A172 (cell line): Measurements from ENCODE around the gene FGFR3. TPM values are rescaled to one million over a fixed set of nuclear protein-coding genes. Genes with fewer than 3 reads are reported as not detected.
"Not testable (repeated sequence)": the region's sequence is repeated elsewhere in the genome, so short reads cannot be mapped to it uniquely, and the experiment has no call there.

Source experiments
- DNase-seq: peaks from one replicate; pipeline ENCODE4 v3.0.0-alpha.2; 2015; ENCODE audit warnings: low spot score
- total RNA-seq: library from RNA; depleted of rRNA; stranded (reverse); fragments of >200 nt; shearing (Covaris generic); gene quantifications from 2 replicates; pipeline ENCODE4 v1.2.3, GENCODE V29; 2014

The FGFR3 gene
- total RNA-seq, 1 experiment from 2014 or later, result 19.8 TPM

DNA sequence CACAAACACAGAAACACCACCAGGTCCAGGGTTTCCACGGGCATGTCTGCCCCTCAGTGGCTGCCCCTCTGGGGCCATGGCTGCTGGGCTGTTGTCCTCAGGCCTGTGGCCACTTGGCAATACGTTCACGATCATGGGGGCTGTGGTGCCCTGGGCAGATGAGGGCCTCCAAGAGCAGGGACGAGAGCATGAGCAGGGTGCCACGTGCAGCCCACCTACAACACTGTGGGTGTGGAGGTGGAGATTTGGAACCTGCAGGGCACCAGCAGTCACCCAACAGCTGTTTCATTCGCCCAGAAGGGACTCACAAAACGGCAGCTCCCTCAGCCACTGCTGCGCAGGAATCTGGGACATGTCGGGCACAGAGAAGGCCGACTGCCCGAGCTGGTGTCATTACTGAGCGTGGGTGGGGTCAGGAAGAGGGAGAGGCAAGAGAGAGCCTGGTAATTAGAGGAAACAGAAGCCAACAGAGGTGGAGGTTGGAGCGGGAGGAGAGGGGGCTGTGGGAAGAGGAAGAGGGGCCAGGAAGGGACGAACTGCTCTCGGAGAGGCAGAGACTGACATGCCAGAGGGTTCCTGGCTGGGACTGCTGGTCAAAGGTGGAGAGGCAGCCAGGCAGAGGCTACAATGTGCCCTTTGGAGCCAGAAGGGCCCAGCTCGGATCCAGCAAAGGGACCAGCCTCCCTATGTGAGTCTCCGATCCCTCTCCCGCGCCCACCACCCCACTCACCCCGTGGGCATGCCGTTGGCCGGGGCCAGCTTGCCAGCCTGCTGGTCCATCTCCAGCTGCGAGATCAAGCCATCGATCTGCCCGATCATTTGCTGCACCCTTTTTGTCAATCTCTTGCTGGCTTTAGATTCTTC, 23.1 kb downstream of the FGFR3 start:
- DNase-seq, result no peak

DNA sequence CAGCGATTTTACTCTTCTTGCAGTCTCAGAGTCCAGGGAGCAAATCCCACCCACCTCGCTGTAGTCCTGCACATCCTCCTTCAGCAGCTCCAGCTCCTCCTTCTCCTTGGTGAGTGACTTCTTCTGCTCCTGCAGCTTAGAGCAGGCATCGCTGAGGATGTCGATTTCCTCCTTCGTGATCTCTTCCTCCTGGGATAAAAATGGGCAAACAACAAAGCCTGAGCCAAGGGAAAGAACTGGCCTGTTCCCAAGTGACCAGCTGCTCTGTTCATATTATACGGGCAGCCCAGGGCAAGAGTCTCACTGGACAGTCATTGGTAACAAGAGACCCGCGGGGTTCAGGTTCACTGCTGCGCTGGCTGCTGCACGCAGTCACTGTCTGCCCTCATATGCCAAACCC, 26.2 kb downstream of the FGFR3 start:
- DNase-seq, result no peak

DNA sequence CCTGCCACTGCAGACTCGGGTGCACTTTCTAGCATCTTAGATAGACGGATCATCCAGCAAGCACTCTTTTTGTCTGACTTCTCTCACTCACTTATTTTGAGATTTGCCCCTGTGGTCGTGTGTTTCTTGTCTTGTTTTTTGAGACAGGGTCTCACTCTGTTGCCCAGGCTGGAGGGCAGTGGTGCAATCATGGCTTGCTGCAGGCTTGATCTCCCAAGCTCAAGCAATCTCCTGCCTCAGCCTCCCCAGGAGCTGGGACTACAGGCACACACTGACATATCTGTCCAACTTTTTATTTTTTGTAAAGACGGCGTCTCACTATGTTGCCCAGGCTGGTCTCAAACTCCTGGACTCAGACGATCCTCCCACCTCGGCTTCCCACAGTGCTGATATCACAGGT, 26.7 kb downstream of the FGFR3 start:
- DNase-seq, result no peak

DNA sequence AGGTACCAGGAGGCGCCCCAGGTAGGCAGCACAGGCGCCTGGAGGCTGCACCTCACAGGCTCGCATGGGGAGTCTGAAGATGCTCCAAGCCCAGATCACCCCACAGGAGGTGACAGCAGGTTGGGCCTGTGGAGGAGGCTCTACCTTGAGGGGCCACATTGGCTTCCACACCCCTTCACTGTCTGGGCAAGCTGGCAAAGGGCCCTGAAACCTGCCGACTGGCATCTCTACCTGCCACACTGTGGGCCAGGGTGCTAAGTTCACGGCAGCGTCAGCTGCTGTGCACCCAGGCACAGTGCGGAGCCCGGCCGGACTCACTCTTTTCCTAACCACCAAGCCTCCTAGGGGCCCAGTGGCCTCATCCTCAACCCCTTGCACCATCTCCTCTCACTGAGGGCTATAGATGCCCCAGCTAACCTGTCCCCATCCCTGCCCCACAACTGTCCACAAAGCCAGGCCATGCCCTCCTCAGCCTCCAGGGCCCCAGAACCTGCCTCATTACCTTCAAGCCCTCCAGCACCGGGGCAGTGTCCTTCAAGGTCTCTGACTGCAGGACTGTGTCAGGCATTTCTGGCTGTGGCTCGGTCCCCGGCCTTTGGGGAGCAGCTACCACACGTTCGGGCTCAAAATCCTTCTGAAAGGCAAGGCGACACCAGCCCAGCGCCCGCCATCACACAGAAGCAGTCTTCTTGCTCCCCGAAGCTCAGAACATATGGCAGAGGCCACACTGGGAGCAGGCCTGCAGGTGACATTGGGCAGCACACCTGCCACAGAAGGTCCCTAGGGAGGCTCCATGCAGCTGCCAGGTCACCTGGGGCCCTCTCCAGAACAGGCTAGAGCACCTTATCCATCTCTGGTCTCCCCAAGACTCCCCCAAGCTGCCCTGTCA, 28.8 kb downstream of the FGFR3 start:
- DNase-seq, result no peak

GRCh38 chr4:1822568-1823544, 29.8 kb downstream of the FGFR3 start:
- no peak for DNase-seq

GRCh38 chr4:1823545-1823932, 30.4 kb downstream of the FGFR3 start:
- no peak for DNase-seq

DNA sequence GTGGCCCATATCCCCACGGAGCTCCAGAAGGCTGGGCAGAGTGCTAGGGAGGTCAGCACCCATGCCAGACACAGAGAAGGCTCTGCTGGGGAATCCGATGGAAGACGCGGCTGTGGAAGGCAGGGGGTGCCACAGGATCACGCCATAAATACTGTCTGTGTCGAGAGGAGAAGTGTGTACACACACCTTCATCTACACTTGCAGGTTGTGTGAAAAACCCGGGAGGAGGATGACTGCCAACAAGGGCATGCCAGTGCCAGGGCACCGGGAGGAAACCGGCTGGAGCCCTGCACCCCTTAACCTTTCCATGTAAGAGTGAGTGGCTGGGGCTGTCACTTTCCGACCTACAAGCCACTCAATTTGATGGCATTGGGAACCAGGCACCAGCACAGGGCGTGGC, 31.7 kb downstream of the FGFR3 start:
- DNase-seq, result no peak

DNA sequence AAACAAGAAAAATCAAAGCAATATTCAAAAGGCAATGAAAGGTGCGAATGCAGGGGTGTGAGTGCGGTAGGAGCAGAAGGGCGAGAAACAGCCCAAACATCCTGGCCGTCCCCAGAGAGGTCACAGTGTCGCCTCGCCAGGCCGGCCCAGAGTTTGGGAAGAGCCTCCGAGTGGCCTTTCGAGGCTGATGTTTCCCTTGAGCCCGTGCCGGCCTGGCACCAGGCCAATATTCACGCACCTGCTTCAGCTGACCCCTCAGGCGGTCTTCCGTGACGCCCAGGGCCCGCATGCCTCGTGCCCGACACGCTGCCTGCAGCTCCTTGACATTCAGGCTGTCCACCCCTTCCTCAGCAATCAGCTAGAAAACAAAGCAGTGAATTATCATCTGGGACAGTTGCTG, 32.2 kb downstream of the FGFR3 start:
- DNase-seq, result no peak

DNA sequence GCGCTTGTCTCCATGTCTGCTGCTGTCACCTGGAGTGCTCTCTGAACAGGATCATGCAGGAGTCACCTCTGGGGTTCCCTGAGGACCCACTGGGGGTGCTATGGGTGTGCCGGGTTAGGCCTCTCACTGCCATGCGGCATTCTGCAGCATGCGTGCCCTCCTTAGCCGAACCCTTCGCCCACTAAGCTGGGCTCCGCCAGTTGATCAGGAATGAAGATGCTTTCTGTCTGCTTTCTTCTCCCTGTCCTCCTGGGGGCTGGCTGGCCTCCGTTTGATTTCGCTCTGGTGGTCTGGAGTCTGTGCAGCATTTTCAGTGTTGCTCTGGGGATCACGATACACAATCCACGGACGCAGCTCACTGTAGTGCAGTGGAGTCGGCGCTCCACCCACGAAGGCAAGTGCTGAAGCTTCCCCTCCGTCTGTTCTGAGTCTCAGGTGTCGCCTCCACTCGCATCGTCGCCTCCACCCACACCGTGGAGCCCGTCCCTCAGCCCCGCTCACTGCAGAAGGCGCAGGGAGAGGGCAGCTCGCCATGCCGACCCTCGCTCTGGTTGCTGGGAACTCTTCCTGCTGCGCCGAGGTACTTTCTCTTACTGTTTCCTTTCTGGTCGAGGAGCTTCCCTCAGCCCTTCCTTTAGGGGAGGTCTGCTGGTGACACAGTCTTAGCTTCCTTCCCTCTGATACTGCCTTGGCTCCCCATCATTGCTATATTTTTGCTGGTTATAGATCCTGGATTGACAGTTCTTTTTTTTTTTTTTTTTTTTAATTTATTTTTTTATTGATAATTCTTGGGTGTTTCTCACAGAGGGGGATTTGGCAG, 33.6 kb downstream of the FGFR3 start:
- no peak for DNase-seq

GRCh38 chr4:1830234-1830633, 37.1 kb downstream of the FGFR3 start:
- no peak for DNase-seq

GRCh38 chr4:1830642-1831228, 37.6 kb downstream of the FGFR3 start:
- no peak for DNase-seq

DNA sequence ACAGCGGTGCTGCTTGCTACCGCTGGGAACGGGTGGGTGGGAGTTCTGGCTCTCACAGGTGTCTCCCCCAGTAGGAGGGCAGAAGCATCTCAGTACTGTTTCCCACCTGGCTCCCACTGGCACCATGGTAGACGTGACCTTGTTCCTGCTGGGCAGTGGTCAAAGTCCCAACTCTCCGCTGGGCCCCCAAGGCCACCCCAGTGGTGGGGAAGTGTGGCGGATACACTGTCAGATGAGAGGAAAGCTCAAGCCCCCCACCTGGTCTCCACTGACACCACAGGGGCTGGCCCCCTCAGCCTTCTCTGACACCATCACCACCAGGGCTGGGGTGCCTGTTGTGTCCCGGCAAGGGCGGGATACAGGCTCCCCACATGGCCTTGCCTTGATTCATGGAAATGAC, 38.2 kb downstream of the FGFR3 start:
- DNase-seq, result no peak

- DNase-seq, result no peak
These were observed 39.6 kb downstream of the FGFR3 start for GRCh38 chr4:1832690-1833089.

DNA sequence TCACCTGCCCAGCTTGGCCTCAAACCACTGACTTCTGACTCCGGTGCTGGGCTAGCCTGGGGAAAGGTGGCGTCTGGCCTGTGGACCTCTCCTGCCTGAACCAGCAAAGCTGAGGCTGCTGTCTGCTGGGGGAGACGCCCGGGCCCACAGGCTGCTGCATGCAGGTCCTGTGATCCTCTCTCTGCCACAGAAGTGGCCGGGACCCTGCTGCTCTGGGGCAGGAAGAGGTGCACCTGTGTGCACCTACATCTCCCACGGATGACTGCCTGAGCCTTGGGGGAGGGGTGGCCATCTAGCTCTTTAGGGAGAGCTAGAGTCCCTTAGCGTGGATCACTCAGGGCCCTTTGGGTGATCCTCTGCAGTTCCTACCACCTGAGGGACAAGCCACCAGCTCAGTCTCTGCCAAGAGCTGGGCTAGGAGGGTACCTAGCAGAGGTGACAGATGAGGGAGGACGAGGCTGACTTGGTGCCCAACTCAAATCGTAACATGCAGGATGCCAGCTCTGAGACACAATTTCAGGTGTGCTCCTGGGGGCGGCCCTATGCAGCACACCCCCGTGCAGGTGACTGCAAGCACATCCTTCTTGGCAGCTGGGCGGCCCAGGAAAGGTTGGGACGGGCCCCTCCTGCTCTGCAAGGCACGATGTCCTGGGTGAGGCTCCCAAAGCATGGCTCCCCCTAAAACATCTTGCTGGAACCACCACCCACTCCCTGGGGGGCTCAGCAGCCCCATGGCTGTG, 40.4 kb downstream of the FGFR3 start:
- no peak for DNase-seq

DNA sequence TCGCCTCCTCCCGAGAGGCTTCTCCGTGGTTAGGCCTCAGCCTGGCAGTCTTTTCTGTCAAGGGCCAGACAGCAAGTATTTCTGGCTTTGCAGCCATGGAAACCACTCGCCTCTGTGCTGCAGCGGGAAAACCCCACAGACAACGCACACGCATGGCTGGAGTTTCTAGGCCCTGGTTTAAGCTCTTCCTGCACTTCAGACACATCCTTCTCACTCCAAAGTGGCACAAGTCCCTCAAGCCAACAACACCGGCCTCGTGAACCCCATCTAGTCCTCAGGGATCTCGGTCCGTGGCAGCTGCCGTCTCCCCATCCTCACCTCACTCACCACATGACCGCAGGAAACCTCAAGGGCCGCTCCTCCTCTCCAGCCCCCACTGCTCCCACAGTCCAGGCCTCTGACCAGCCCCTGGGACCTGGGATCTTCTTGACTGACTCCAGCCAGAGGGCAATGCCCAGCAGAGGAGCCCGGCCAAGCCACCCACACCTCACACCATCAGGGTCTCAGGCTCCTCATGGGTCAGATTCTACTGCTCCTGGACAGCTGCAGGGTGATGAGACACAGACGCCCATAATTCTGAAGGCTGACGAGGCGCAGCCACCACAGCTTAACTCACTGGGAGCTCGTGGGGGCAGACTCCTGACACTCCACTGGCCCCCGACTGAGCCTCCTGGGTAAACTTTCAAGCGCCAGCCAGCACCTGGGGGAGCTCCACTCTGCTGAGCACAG, 41.1 kb downstream of the FGFR3 start:
- no peak for DNase-seq

DNA sequence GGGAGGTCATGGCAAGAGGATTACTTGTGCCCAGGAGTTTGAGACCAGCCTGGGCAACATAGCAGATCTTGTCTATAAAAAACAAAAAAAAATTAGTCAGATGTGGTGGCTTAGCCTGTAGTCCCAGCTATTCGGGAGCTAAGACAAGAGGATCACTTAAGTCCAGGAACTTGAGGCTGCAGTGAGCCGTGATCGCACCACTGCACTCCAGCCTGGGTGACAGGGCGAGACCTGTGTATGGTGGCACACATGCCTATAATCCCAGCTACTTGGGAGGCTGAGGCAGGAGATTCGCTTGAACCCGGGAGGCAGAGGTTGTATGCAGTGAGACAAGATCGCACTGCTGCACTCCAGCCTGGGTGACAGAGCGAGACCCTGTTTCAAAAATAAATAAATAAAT, 42.7 kb downstream of the FGFR3 start:
- DNase-seq, result not testable (repeated sequence)

GRCh38 chr4:1836650-1837049, 43.6 kb downstream of the FGFR3 start:
- DNase-seq, result no peak

DNA sequence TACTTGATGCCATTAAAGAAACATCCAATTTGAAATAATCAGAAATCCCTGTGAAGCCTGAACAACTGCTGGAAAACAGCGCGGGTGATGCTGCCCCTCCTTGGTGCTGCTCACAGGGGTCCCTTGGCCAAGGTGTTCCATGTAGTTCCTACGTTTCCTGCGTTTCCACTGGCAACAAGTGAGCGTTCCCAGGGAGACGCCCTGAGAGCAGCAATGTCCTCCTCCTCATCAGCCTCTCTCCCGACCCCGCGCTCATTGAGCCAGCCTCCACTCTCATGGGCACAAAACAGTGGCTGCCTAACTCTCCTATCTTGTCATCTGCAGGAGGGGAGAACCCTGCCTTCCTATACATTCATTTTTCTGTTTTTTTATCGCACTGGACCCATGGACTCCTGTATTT, 44.0 kb downstream of the FGFR3 start:
- no peak for DNase-seq

DNA sequence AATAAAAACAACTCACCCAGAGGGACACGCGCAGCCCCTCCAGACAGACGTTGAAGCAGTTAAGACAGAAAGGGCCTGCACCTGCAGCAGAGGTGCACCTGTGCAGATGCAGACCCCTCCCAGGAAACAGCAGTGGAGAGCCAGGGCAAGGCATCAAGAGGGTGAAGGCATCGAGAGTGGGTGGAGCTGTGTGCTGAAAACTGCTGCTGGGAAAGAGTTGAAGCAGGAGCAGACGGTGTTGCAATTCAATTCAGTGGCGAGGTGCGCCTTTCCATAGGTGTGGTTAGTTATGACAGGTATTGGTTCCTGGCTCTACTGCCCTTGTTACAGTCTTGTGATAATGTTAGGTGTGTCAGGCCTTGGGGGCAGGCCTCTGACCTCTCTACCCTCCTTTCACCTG, 46.2 kb downstream of the FGFR3 start:
- no peak for DNase-seq
